GM19397 (cell line): ENCODE measurements around the gene SOHLH1.
"Not testable (repeated sequence)": the region's sequence is repeated elsewhere in the genome, so short reads cannot be mapped to it uniquely, and the experiment has no call there.

ENCODE experiments used
- ATAC-seq: cut with Tn5 transposase; IDR thresholded peaks from one replicate; pipeline ENCODE4 v1.9.1; 2021; ENCODE audit warnings: mild to moderate bottlenecking, moderate library complexity; ENCODE audit not compliant: unreplicated experiment

Gene SOHLH1

DNA sequence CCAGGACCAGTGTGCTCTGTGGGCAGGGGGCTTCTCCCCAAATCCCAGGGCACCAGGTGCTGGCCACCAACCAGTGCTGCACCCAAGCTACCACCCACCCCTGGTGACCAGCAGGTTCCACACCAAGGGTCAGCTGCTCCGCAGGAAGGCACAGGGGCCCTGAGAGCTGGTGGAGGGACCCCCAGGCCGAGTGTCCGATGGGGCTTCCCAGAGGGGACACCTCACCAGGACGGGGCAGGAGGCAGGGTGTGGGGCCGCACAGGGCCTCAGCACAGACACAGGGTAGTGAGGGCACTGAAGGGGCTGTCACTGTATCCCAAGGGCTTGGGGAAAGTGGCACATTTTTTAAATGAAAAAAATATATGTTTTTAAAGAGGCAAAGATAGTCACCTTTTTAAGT lies 18.1 kb downstream of the SOHLH1 start:
- ATAC-seq = no peak

- no peak for ATAC-seq
Measured at GRCh38 chr9:135680056-135680455, 19.2 kb downstream of the SOHLH1 start.

DNA sequence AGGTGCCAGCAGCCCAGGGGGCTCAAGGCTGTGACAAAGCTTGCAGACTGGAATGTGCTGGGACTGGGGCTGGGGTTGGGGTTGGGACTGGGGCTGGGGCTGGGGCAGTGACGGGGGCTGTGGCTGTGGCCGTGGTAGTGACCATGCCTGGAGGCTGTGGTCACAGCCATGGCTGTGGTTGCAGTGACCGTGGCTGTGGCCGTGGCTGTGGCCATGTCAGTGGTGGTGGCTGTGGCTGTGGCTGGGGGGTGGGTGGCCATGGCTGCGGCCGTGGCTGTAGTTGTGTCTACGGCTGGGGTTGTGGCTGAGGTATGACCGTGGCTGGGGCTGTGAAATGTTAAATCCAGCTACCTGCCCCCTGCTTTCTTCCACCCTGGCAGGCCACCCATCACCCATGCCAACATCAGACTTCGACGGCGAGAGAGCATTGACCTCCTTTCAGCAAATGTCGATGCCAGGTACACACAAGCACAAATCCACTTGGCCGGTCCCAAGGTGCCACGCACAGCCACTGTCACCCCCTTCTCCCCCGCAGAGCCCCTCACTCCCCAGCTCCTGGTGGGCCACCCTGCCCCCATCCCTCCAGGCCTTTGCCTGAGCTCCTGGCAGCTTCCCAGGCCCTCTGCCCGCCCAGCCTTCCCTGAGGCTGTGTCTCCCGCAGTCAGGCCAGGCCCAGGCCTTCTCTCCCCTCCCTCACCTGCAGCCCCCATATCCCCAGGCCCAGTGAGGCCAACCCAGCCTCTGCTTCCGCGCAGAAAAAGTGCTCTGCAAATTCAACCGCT lies 20.9 kb downstream of the SOHLH1 start:
- no peak for ATAC-seq

- ATAC-seq = no peak
Measured at GRCh38 chr9:135677641-135678168, 21.6 kb downstream of the SOHLH1 start.

- ATAC-seq = no peak
Measured at GRCh38 chr9:135676891-135677290, 22.4 kb downstream of the SOHLH1 start.

DNA sequence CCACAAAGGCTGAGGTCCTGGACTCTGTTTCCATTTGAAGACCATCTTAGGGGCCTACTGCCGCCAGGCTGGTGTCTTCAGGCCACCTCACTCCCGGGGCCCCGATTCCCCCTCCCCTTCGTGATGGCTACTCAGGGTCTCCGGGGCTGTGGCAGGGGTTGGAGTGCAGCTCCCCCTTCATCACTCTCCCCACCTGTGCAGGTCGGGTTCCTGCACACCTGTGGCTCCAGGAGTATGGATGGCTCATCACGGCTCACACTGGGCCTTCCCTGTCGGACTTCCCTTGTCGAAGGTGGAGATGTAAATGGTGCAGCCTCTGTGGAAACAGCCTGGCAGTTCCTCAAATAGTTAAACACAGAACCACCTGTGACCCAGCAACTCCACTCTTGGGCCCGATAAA lies 24.3 kb downstream of the SOHLH1 start:
- ATAC-seq = no peak

- ATAC-seq = no peak
Measured at GRCh38 chr9:135673941-135674340, 25.3 kb downstream of the SOHLH1 start.

DNA sequence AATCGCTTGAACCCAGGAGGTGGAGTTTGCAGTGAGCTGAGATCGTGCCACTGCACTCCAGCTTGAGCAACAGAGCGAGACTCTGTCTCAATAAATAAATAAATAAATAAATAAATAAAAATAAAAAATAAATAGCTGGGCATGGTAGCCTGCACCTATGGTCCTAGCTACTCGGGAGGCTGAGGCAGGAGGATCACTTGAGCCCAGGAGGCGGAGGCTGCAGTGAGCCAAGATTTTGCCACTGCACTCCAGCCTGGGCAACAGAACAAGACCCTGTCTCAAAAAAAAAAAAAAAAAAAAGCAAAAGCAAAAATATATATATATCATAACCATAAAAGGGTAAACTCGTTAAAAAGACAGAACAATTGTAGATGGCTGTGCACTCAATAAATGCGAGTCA lies 26.5 kb downstream of the SOHLH1 start:
- not testable (repeated sequence) for ATAC-seq

GRCh38 chr9:135671591-135672041 lies 27.7 kb downstream of the SOHLH1 start:
- no peak for ATAC-seq

DNA sequence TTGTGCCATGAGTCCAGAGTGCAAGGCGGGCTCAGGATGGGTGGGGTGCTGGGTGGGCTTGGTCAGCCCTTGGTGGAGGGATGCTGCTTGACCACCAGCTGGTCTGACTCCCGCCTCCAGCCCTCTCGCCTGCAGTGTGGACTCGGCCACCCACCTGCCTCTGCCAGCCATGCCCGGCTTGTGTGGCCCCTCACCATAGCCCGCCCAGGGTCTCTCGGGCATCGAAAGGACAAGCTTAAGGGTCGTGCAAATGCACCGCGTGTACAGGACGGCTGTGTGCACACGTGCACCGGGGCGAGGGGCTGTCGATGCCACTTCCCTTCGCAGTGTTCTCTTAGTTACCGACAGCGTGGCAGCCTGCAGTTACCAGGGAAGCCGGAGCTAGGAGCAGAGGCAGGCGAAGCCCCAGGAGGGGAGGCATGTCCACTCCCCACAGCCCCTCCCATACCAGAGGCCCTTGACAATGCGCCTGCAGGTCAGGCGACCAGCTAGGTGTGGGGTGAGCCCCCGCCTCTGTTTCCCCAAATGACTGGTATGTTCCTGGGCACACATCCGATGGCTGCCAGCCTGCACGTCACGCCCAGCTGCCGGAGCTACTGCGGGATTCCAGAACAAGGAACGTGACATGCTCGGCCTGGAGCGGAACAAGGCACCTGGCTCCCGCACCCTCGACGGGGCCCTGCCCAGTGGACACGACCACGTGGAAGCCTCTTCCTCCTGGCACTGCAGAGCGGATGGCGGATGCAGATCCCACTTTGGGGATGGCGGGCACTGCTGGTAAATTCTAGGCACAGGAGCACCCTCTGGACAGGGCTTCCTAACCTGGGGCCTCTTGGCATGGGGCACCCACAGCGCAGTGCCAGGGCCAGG lies 28.3 kb downstream of the SOHLH1 start:
- ATAC-seq = no peak

DNA sequence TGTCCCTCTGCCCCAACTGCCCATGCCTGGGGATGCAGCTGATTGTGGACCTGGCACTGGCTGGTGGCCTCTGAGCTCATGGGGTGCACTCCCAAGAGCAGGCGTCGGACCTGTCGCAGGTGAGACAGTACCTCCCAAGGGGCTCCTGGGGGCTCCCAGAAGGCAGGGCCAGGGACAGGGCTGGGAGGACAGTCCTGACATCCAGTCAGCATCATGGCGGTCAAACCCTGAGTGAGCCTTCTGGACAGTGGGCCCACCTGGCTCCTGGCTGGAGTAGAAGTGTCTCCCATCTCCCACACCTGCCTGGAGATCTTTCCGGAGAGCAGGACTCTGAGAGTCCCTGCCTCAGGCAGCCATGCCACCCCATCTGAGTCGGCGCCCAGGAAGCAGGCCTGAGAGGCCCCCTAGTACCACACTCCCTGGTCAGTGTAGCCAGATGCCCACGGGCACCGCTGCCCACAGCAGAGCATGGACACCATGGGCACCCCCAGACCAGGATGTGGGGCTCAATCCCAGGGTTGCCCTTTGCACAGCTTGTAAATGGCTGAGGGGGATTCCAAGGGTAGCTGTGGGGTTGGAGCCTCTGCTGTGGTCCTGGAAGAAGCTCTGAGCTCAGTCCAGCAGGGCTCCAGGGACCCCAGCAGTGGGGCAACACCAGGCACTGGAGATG lies 29.5 kb downstream of the SOHLH1 start:
- ATAC-seq = no peak

GRCh38 chr9:135669018-135669417 lies 30.3 kb downstream of the SOHLH1 start:
- not testable (repeated sequence) for ATAC-seq

- ATAC-seq = no peak
Measured at GRCh38 chr9:135667463-135668001, 31.7 kb downstream of the SOHLH1 start.

- ATAC-seq = no peak
Measured at GRCh38 chr9:135666534-135667462, 32.5 kb downstream of the SOHLH1 start.

DNA sequence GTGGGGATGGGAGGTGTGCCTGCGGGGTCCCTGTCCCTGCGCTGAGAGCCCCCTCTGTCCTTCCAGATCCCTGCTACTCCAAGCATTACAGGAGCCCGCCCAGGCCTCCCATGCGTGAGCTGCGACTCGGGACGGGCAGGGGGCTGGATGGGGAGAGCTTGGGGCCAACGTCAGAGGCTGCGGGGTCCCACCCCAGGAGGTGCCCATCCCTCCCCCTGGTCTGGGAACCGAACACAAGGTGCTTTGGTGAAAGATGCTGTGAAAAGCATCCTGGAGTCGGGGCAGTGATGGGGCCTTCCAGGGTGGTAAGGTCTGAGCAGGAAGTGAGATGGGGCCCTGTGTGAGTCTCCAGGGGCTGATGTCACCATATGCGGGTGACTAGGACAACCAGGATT lies 33.5 kb downstream of the SOHLH1 start:
- no peak for ATAC-seq

DNA sequence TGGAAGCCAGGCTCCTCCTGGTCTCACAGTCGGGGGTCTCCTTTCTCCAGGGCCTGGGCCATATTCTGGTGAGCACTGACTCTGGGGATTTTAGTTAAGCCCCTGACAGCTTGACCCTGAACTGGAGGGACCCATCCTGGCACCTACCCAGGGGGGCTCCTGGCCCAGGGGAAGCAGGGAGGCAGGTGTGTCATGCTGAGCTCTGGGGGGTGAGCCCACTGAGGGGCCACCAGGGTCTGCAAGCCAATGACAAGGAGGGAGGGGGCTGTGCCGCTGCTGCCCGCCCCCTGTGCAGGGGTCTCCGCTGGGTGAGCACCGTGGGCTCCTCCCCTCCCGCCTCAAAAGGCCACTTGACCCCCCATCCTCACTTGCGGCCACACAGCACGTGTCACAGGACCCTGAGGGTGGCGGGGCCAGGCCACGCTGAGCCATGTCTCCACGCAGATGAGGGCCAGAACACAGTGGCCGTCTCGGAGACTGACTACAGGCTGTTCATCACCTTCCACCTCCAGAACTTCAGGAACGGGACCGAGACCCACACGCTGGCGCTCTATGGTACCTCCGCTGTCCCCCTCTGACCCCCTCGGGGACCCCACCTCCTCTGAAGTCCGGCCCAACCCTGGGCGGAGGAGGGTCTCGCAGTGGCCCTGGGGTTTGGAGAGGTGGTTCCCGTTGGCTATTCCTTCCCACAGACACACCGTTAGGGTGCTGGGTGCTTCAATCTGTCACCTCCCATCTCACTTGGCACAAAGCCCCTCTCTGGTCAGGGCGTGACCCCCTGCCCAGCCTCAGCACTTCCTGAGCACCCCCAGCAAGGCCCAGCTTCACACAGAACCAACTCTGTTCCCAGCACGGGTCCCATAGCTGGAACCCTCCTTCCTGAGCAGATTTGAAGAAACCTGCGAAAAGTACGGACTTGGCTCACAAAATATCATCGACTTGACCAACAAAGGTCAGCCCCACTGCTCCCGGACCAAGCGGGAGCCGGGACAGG lies 34.2 kb downstream of the SOHLH1 start:
- no peak for ATAC-seq

GRCh38 chr9:135664266-135664665 lies 35.0 kb downstream of the SOHLH1 start:
- ATAC-seq = no peak

GRCh38 chr9:135663857-135664256 lies 35.4 kb downstream of the SOHLH1 start:
- no peak for ATAC-seq

DNA sequence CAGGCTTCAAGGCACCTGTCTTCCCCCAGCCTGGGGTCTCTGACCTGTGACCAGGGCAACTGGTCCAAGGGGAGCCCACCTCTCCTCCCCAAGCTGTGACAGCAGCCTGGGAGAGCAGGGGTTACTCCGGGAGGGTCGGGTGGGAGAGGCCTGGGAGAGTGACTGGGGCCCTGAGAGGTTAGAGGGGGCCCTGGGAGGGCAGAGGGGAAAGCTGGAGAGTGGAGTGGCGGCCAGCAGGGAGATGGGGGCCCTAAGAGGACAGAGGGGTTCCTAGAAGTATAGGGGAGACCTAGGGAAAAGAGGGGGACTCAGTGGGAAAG lies 35.9 kb downstream of the SOHLH1 start:
- ATAC-seq = no peak
